Measurements from ENCODE around the gene COG5. TPM values are rescaled to one million over a fixed set of nuclear protein-coding genes. Genes with fewer than 3 reads are reported as not detected.

The COG5 gene
- 25.6 and 28.8 TPM in 2 replicates for total RNA-seq

GRCh38 chr7:107563775-107564552 is at the start of gene COG5, which contains the start of gene DUS4L:
COG5 (minus strand) TSS chr7:107563920; CDS start chr7:107563896, 24 bp downstream.
DUS4L (plus strand) TSS chr7:107563971; CDS start chr7:107567071, 3,100 bp downstream.

DNA sequence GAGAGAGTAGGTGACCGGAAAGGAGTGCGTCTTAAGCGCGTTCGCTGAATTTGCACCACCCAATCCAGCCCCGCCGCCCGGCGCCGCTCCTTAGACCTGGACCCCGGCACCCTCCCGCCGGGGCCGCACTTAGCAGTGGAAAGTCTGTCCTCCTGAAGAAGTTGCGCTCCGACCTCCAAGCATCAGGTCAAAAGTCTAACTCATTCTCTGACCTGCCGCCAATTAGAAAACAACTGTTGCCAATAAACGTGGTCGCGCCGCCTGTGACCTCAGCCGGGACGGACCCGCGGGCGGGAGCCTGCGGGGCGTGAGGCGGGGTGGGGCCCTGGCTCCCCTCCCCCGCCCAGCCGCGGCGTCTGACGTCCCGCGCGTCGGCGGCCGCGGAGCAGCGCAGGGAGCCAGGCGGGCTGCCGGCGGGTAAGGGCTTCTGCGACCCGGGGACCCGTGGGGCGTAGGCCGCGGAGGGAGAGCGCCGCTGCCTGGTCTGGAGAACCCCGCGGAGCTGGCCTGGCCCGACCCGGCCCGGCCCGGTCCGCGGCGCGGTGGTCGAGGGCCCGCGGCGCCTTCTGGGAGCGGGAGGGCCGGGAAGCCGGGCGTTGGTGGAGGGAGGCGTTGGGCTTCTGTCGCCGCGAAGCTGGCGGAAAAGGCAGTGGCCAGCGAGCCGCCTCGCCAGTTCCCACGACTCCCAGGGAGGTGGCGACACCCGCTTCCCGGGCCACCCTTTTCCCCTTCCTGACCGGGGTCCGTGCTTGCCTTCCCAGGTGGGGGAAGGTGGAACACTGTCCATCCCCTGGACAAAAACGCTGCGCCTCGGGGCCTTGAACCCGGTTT is 16.4 kb upstream of the COG5 start, which contains the start of gene BCAP29:
BCAP29 (plus strand) TSS at position 362 of the 831 bp plus-strand sequence. CDS start 527 bp downstream, outside the sequence.

DNA sequence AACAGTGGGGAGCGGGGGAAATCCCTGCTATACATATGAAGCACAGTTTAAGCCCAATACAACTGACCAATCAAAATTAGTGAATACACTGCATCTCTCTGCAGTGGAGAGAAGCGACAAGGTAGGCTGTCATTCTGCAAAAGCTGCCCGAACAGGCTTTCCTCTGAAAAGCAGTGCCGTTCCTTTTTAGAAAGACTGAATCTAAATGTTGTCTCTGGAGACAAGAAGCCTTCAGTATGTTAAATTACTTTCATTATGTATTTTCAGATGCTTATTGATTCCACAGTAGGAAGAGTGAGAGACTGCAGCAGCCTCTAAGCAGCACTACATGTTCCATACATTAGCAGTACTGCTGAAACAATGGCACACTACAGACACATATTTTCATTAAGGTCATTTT is 93.8 kb downstream of the COG5 start, which contains the start of gene GPR22:
GPR22 (plus strand) TSS at position 129 of the 400 bp plus-strand sequence. CDS start 4,004 bp downstream, outside the sequence.

DNA sequence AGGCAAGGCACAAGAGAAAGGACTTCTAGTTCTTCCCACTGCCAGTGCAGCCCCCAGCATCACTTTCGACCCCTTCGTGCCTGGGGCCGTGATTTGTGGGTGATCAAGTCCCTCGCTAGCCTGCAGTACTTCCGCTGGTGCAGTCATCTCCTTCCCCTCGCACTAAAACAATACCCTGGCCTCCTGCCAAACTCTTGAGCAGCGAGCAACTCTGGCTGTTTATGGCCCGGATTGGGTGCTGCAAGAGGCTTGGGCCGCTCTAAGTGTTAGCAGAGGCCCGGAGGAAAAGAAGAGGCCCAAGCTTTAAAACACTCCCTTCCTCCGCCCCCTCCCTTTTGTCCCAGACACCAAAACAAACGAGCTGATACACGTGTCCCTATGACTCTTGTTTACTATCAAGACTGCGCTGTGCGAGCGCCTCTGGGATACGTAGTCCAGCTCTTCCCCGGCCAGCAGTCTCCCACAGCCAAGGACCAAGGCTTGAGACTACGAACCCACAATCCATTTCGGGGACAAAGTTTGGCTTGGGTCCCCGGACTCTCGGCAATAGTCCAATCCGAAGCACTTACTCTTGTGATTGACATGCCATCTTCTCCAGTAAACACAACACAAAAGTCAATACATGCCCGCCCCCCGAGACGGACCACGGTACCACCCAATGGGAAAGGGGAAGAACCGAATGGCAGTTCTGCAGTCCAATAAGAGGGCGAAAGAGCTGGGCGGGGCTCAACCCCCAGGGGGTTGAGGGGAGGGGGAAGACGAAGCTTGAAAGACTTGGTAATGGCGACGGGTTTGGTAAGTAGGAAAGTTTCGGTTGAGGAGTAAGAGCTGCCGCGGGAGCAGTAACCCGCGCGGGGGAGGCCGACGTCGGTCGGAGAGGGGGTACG is 395.2 kb downstream of the COG5 start, which contains the start of gene HBP1:
HBP1 (plus strand) TSS at position 771 of the 887 bp plus-strand sequence. CDS start 10,891 bp downstream, outside the sequence.

Other genes with a start within 250 kb of the COG5 start
- gene GPR22, start 93.9 kb downstream of the COG5 start, total RNA-seq, result not detected in 2 replicates
- 4.4 and 5.1 TPM in 2 replicates for gene DUS4L, start 51 bp upstream of the COG5 start, total RNA-seq
- 27.3 and 30.2 TPM in 2 replicates for gene BCAP29, start 16.3 kb upstream of the COG5 start, total RNA-seq
- gene SLC26A4, start 96.9 kb upstream of the COG5 start, total RNA-seq, result 0.28 and 0.65 TPM in 2 replicates
- gene CBLL1, start 180.2 kb upstream of the COG5 start, total RNA-seq, result 9.2 and 9.9 TPM in 2 replicates
- gene SLC26A3, start 239.3 kb upstream of the COG5 start, total RNA-seq, result not detected in 2 replicates